Colon (tissue), 2 donors: ENCODE data around the gene TIGD3.

Experiments used
- FAIRE-seq: peaks from 2 replicates; lab custom pipeline; 2012; peaks lifted over from hg19 to GRCh38; lab: Jason Lieb, UNC
- donor health status: control.
- donor health status: control.

Gene TIGD3

DNA sequence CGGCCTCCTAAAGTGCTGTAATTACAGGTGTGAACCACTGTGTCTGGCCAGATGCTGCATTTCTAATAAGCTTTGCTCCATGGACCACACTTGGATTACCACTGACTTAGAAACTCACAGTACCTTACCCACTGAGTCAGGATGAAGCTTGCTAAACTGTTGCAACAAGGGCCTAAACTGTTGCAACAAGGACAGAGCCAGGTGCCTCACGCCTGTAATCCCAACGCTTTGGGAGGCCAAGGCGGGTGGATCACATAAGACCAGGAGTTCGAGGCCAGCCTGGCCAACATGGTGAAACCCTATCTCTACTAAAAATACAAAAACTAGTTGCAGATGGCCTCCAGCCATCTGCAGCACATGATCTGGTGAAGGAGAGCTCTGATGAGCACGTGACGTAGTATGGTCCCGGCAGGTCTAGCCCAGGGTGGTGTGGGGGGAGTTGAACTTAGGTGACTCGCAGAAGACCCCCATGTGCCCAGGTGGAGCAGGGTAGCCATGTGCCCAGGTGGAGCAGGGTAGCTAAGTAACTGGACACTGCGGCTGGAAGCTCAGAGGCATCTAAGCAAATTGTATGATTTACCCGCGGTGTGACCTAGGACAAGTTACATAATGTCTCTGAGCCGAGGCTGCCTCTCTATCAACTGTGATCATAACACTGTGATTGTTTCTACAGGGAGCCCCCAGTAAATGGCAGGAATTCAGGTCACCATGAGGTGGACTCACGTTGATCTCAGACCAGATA, 19.5 kb downstream of the TIGD3 start:
- FAIRE-seq = no peak

DNA sequence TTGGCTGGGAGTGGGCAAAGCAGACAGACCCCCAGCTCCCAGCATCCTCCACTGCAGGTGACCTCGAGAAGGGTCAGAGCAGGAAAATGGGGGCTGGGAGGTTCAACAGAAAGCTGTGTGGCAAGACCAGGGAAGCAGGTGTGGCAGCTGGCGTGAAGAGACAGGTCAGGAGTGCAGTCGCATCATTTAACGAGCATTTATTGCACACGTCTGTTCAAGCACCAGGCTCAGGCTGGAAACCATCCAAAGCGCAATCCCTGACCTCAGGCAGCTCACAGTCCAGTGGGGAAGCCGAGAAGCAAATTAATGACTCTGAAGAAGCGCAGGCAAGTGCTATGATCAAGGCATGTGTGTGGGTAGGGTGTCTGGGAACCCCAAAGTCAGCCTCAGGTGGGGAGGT, 20.5 kb downstream of the TIGD3 start:
- no peak for FAIRE-seq

DNA sequence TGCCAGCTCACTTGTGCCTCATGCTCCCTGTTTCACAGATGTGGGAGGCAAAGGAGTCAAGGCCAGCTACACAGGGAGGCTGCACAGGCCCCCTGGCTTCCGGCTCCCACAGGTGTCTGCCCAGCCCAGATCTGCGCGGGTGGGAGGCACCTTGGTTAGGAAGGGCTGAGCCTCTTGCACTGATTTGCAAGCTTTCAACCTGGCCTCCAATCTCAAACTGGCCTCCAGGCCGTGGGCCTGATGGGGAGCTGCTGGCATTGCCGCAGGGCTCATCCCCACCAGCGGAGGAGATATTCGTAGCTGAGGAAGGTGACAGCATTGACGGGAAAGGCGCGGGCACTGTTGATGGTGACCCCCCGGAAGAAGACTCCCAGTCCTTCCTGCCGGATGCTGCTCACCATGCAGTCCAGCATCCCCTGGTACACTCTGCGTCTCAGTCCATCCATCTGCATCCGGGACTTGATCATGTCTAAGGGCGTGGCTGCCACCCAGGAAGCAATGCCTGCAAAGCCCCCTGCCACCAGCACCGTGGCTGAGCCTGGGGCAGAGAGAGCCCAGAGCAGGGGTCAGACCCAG, 21.7 kb downstream of the TIGD3 start:
- FAIRE-seq = no peak

DNA sequence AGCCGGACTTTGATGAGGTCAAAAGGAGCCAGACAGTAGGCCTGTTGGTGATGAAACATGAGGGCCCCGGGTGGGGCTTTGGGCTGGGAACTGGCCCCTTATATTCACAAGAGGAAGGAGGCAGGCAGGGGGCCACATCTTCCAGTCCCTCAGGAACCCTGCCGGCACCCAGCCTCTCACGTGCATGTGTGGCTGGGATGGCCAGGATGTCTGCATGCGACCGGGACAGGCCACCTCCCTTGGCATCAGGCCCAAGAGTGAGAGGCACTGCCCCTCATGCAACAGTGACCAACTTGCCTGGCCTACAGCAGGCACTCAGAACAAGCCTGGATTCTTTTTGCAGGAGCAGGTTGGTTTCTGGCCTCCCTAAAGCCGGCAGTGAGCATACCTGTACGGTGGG, 22.5 kb downstream of the TIGD3 start:
- FAIRE-seq = no peak

DNA sequence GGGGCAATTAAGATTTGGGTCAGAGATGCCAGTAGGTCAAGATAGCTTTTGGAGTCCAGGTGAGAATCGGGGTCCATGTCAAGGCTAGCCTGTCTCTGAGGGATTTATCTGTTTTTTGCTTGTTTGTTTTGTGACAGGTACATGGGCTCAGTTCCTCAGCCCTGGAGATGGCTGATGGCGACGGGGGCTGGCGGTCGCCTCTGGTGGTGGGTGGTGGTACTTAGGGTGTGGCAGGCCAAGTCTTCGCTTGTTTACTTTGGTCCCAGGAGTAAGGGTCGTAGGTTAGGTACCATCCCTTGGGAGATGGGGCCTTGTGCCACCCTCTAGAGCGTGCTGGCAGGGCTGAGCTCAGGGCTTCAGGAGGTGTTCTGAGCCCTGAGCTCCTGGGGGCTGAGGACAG, 23.2 kb downstream of the TIGD3 start:
- FAIRE-seq = no peak

DNA sequence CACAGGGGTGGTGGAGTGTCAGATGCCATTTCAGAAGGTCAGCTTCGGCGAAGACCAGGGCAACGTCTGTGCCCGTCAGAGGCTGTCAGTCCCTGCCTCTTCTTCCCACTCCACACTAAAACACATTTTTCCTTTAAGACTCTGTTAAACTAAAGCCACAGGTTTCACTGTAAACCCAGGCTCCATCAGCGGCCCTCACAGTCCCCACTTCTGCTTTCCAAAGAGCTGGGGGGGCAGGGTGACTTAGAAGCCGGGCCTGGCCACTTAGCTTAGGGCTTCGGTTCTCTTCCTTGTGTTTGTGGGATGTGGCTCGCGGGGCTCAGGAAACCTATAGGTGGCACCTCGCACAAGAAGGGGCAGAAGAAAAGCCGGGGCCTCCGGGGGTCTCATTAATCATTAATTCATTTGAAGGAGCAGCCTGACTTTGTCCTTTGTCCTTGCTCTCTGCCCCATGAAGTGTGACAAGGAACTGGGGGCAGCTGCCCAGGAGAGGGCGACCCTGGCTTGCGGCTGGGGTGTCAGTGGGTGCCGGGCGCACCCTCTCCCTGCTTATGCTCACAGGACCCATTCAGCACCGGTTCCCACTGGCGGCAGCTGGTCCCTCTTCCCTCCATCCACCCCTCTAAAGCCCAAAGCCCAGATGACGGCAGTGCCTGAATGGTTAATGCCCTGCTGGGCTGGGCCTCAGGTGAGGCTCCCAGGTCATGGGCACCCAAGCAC, 23.8 kb downstream of the TIGD3 start:
- FAIRE-seq = no peak

DNA sequence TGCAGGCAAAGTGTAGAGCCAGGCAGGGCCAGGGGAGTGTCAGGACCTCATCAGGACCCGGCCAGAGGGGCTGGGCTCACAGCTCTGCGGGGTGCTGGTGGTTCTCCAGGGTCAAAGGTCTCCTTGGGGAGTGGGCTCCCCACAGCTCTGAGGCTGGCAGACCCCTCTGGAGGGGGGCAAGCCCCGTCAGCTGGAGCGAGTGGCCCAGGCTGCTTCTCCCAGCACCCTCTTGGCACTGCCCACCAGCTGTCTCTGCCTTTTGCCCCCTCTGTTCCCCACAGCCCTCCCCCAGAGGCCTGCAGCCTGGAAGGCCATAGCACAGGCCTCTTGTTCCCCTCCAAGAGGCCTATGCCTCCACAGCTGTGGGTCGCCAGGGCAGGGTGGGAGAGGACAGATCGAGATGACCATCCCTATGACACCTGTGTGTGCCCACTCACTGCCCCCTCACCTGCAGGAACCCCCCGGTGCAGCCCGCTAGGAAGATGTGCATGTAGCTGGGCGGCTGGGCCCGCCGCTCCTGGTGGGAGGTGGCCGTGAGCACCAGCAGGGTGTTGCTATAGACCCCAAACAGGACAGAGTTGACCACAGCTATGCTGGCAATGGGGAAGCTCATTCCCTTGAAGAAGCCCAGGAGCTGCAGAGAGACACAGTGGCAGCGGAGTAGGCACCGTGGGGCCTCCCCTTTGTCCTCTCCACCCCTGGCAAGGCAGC, 24.5 kb downstream of the TIGD3 start:
- FAIRE-seq = no peak

DNA sequence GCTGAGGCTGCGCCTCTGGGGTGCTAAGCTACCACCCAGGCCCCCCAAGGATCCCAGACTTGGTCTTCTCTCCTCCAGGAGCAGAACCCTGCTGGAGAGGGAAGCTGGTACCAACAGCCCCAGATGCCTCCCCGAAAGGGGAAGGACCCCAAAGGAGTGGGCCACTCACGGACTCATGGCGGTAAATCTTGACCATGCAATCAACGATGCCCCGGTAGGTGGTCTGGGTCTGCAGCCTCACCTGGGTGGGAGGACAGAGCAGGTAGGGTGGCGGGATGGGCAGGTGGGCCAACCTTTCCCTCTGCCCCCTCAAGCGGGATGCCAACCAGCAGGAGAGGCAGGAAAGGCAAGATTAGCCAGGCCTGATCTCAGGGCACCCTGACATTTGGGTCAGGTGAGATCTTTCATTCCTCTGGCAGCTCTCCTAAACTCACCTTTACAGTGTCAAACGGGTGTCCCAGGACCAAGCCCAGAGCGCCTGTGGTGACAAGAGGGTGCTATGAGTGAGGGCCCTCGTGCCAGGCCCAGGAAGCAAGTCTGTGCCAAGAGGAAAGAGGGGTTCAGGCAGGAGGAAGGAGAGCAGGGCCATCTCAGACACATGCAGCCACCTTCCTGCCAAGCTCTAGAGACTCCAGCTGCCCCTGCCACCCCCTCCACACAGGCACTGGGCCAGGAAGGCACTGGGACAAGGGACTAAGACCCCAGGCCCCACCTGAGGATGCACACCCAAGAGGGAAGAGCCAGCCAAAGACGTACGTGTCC, 25.3 kb downstream of the TIGD3 start:
- FAIRE-seq = no peak

DNA sequence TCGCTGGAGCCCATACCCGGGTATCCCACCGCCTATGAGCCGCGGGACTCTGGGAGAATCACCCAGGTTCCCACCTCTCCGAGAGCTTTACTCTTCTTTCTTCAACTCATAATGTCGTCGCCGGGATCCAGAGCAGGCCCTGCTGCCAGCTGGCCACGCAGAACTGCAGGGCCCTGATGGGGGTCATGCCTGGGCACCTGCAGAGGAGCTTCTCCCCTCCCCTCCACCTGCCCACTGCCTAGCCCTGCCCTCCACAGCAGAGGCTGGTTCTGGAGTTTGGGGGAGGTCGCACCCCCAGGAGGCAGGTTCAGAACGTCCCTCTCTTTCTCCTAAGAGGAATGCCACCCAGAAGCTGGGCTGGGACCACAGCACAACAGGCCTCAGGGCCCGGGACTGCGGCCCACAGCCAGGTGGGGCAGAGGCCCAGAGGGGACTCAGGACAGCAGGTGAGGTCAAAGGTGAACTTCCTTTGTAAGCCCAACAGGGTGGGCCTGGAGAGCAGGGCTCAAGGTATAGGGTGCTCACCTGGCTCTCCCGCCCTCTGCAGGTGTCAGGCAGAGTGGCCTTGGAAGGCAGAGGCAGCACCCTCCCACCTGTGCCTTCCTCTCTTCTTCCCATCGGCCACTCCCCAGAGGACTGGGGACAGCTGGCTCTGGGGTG, 26.0 kb downstream of the TIGD3 start:
- no peak for FAIRE-seq

DNA sequence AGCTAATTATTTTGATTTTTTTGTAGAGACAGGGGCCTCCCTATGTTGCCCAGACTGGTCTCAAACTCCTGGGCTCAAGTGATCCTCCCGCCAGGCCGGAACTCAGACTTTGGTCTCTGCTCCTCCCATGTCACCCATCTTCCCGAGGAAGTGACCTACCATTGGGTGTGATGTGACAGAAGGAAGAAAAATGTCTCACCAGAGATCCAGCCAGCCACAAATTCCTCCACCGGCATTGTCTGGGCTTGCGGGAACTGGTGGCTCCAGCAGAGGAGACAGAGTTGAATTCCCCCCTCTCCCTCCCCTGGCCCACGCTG, 27.1 kb downstream of the TIGD3 start:
- FAIRE-seq = no peak

DNA sequence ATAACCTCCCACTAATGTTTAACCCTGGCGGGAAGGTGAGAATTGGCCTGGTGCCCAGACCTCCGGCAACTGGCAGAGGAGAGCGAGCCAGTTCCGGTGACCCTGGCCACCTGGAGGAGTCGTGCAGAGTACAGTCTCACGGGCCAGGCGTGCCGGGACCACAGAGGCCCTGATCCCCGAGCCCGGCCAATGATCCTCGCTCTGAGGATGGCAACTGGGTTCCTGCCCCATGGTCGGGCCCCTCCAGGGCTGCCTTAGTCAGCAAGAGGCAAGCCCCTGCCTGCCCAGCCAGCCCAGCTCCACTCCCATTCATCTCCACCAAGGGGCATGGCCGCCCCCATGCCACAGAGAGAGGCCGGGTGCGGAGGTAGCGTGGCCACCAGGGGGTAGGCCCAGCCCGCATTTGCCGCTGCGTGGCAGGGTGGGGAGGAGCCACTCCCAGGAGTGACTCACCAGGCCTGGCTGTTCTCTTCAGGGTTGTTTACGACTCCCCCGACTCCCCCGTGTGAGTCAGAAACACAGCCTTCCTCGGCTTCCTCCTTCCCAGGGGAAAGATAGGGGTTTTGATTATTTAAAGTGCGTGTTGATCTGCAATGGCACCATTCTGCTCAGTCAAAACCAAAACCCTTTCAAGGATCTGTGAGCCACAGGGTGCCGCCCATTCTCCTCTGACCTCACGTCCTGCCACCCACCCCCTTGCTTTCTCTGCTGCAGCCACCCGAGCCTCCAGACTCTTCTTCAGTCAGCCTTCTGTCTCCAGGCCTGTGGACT, 27.7 kb downstream of the TIGD3 start, which contains the start of gene SLC25A45:
TSS of gene SLC25A45 (minus strand) at position 614 of the 771 bp plus-strand sequence. CDS start 695 bp downstream, outside the sequence.
- FAIRE-seq = no peak

DNA sequence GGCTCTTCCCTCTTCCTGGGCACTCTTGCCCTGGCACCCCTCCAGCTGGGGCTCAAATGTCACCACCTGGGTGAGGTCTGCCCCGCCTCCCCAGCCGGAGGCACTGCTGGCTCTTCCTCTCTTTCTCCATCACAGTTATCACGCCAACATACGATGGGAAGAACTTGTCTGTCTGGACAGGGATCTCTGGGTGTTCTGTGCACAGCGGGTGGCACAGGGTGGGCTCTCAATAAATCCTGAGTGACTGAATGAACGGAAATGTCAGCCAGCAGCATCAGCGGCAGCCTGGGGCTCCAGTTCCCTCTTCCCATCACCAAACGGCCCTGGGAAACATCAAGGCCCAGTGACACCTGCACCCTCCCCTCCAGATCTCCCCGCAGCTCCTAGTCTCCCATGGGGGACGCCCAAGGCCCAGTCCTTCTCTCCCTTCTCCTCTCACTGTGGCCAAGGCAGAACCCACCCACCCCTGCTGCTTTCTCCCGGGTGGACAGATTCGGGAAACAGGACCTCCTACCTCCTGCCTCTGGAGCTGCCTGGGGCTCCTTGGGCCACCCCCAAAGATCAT, 28.3 kb downstream of the TIGD3 start:
- FAIRE-seq = no peak

DNA sequence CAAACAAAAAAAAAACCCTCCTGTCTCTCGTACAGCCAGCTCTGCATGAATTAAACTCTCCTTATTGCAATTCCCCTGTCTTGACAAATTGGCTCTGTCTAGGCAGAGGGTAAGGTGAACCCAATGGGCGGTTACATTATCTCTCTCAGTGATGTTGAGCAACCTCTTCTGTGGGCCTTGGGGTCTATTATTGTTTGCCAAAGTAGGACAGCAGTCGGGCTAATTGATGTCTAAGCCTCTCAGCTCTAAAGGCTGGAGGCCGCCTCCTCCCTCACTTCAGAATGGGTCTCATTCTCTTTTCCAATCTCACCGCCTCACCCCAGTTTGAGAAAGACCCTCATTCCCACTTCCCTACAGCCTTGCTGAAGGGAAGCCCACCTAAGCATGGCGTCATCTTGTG, 29.2 kb downstream of the TIGD3 start:
- FAIRE-seq = no peak

DNA sequence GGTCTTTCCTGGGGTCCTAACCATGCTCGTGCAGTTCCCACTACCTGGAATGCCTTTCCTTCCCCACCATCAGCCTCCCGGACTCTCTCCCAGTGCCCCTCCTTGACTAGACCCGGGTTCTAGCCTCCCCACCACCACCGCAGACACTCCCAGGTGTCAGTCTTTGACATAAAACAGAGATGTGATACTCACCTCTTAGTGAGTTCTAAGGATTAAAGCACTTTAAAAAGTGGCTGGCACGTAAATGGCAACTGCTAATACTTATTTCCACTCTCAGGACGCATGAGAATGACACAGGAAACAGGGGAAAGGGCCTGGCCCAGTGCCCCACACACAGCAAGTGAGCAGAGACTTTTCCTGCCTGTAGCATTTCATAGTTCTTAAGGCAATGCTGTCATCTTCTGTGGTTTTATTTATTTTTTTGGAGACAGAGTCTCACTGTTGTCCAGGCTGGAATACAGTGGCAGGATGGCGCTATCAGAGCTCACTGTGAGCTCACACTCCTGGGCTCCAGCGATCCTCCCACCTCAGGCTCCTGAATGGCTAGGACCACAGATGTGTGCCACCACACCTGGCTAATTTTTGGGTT, 29.8 kb downstream of the TIGD3 start:
- no peak for FAIRE-seq

DNA sequence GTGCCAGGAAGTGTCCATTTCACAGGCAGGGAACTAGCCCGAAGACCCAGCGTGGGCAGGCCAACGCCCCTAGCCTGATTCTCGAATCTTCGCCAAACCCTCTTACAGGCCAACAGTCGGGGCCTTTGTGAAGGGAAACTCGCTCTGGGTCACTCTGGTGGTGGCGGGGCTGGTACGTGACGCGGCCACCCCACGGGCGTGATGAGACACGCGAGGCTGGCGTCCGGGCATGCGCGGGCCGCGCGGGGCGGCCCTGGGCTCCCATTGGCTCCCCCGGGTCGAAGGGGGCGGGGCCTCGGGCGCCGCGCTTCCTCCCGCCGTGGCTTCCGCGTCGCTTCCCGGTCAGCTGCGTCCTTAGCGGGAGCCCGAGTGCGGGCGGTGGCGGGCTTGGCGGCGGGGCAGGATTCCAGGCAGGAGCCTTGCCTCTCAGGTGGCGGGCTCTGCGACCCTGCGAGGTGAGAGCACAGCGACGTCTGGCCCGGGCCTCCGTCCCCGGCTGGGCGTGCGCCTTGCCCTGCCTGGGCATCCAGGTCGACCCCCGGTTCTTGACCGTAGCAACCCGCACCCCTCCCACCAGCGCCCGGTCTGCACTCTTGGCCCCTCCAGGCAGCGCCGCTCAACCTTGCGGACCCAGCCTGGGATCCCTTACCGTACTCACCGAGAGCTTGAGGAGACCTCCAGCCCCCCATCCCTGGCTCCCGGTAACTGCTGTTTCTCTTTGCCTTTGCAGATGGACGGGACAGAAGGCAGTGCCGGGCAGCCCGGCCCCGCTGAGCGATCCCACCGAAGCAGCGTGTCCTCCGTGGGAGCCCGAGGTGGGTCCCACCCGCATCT, 32.0 kb downstream of the TIGD3 start, which contains the start of gene FRMD8:
TSS of gene FRMD8 (plus strand) at position 331 of the 834 bp plus-strand sequence. CDS start at position 731, 400 bp downstream.
- FAIRE-seq = no peak

DNA sequence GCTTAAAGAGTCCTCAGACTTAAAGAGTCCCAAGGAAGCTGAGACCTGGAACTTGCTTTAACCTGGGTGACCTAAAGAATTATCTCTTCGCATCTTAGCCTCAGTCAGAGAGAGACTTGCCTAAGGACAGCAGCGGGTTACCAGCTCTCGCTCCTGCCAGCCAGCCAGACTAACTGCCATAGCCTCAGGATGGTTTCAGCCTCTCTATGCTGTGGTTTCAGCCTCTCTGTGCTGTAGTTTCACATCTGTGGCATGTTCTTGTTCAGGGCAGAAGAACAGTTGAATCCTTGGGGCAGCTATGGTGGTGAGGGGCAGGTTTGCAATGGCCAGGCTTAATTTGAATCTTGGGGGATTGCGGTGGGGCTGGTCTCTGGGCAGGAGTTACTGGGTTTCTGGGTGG, 34.2 kb downstream of the TIGD3 start:
- no peak for FAIRE-seq

DNA sequence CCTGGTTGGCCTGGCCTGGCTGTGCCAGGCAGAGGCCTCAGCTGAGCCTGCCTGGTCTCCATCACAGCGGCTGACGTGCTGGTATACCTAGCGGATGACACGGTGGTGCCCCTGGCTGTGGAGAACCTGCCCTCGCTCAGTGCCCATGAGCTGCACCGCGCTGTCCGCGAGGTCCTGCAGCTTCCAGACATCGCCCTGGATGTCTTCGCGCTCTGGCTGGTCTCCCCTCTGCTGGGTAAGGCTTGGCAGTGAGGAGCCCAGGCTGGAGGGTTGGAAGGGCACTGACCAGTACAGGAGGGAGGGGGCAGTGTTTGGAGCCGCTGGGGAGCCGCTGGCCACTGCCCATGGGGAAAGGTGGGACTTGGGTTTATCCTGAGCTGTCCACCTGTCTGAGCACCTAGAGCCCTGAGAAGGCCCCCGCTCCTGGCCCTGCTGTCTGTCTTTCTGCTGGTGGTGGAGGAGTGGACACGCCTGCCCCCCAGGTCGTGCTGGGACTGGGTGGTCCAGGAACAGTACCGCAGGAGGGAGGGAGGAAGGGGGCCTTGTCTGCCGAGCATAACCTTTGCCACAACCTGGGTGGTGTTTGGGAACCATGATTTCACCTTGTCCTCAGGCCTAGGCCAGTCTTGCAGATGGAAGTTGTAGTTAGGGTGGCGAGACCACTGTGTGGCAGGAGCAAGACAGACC, 34.9 kb downstream of the TIGD3 start:
- no peak for FAIRE-seq
